ENCODE measurements around the gene CYP4B1.
"Not testable (repeated sequence)": the region's sequence is repeated elsewhere in the genome, so short reads cannot be mapped to it uniquely, and the experiment has no call there.

CYP4B1 gene

GRCh38 chr1:46822248-46822826, 23.5 kb downstream of the CYP4B1 start (continued):
- no peak for TF ChIP-seq RARB (CRISPR knock-in tag; IDR thresholded peaks at IDR 0.05)
- no peak for TF ChIP-seq TCF4 (CRISPR knock-in tag; IDR thresholded peaks at IDR 0.05; ENCODE audit: borderline replicate concordance)
- TF ChIP-seq ZFP3 (CRISPR knock-in tag; IDR thresholded peaks at IDR 0.05), result no peak
- no peak for TF ChIP-seq CSDC2 (CRISPR knock-in tag; IDR thresholded peaks at IDR 0.05)
- no peak for TF ChIP-seq BACH2 (CRISPR knock-in tag; IDR thresholded peaks at IDR 0.05; ENCODE audit: borderline replicate concordance)

GRCh38 chr1:46823151-46823550, 24.3 kb downstream of the CYP4B1 start:
- TF ChIP-seq CSDC2 (CRISPR knock-in tag; IDR thresholded peaks at IDR 0.05) (no peak), ESRRG (CRISPR knock-in tag; IDR thresholded peaks at IDR 0.05) (no peak), ARNTL (CRISPR knock-in tag; IDR thresholded peaks at IDR 0.05; ENCODE audit: borderline replicate concordance, low read depth) (no peak), OSR1 (CRISPR knock-in tag; IDR thresholded peaks at IDR 0.05) (no peak), ZNF70 (CRISPR knock-in tag; IDR thresholded peaks at IDR 0.05) (no peak), TCF4 (CRISPR knock-in tag; IDR thresholded peaks at IDR 0.05; ENCODE audit: borderline replicate concordance) (no peak), CREB5 (CRISPR knock-in tag; IDR thresholded peaks at IDR 0.05; ENCODE audit: low read depth) (no peak), ZNF8 (CRISPR knock-in tag; IDR thresholded peaks at IDR 0.05) (no peak), ZC3H10 (CRISPR knock-in tag; IDR thresholded peaks at IDR 0.05) (no peak), RARB (CRISPR knock-in tag; IDR thresholded peaks at IDR 0.05) (no peak), ZFP3 (CRISPR knock-in tag; IDR thresholded peaks at IDR 0.05) (no peak), PATZ1 (CRISPR knock-in tag; IDR thresholded peaks at IDR 0.05; ENCODE audit: borderline replicate concordance) (no peak), TOX (CRISPR knock-in tag; IDR thresholded peaks at IDR 0.05; ENCODE audit: borderline replicate concordance) (no peak), BACH2 (CRISPR knock-in tag; IDR thresholded peaks at IDR 0.05; ENCODE audit: borderline replicate concordance) (no peak)
- TF ChIP-seq, protein P1, sequence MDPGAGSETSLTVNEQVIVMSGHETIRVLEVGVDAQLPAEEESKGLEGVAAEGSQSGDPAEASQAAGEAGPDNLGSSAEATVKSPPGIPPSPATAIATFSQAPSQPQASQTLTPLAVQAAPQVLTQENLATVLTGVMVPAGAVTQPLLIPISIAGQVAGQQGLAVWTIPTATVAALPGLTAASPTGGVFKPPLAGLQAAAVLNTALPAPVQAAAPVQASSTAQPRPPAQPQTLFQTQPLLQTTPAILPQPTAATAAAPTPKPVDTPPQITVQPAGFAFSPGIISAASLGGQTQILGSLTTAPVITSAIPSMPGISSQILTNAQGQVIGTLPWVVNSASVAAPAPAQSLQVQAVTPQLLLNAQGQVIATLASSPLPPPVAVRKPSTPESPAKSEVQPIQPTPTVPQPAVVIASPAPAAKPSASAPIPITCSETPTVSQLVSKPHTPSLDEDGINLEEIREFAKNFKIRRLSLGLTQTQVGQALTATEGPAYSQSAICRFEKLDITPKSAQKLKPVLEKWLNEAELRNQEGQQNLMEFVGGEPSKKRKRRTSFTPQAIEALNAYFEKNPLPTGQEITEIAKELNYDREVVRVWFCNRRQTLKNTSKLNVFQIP (CRISPR knock-in tag; IDR thresholded peaks at IDR 0.05; ENCODE audit: borderline replicate concordance, low read depth), result no peak
- TF ChIP-seq, protein P2, sequence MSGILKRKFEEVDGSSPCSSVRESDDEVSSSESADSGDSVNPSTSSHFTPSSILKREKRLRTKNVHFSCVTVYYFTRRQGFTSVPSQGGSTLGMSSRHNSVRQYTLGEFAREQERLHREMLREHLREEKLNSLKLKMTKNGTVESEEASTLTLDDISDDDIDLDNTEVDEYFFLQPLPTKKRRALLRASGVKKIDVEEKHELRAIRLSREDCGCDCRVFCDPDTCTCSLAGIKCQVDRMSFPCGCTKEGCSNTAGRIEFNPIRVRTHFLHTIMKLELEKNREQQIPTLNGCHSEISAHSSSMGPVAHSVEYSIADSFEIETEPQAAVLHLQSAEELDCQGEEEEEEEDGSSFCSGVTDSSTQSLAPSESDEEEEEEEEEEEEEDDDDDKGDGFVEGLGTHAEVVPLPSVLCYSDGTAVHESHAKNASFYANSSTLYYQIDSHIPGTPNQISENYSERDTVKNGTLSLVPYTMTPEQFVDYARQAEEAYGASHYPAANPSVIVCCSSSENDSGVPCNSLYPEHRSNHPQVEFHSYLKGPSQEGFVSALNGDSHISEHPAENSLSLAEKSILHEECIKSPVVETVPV (CRISPR knock-in tag; IDR thresholded peaks at IDR 0.05), result no peak
- TF ChIP-seq, protein P3, sequence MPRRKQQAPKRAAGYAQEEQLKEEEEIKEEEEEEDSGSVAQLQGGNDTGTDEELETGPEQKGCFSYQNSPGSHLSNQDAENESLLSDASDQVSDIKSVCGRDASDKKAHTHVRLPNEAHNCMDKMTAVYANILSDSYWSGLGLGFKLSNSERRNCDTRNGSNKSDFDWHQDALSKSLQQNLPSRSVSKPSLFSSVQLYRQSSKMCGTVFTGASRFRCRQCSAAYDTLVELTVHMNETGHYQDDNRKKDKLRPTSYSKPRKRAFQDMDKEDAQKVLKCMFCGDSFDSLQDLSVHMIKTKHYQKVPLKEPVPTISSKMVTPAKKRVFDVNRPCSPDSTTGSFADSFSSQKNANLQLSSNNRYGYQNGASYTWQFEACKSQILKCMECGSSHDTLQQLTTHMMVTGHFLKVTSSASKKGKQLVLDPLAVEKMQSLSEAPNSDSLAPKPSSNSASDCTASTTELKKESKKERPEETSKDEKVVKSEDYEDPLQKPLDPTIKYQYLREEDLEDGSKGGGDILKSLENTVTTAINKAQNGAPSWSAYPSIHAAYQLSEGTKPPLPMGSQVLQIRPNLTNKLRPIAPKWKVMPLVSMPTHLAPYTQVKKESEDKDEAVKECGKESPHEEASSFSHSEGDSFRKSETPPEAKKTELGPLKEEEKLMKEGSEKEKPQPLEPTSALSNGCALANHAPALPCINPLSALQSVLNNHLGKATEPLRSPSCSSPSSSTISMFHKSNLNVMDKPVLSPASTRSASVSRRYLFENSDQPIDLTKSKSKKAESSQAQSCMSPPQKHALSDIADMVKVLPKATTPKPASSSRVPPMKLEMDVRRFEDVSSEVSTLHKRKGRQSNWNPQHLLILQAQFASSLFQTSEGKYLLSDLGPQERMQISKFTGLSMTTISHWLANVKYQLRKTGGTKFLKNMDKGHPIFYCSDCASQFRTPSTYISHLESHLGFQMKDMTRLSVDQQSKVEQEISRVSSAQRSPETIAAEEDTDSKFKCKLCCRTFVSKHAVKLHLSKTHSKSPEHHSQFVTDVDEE (CRISPR knock-in tag; IDR thresholded peaks at IDR 0.05), result no peak
- no peak for ATAC-seq

- ATAC-seq, result not testable (repeated sequence)
Measured at GRCh38 chr1:46826892-46827291, 28.0 kb downstream of the CYP4B1 start.

DNA sequence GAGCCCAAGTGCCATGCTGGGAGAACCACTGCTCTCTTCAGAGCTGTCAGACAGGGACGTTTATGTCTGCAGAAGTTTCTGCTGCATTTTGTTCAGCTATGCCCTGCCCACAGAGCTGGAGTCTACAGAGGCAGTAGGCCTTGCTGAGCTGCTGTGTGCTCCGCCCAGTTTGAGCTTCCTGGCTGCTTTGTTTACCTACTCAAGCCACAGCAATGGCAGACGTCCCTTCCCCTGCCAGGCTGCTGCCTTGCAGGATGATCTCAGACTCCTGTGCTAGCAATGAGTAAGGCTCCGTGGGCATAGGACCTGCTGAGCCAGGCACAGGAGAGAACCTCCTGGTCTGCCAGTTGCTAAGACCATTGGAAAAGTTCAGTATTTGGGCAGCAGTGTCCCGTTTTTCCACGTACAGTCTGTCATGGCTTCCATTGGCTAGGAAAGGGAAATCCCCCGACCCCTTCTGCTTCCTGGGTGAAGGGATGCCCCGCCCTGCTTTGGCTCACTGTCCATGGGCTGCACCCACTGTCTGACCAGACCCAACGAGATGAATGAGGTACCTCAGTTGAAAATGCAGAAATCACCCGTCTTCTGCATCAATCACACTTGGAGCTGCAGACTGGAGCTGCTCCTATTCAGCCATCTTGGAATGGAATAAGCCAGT, 31.9 kb downstream of the CYP4B1 start:
- ATAC-seq, result no peak
- TF ChIP-seq ISL1 (CRISPR knock-in tag; IDR thresholded peaks at IDR 0.05), result no peak
- no peak for TF ChIP-seq RARB (CRISPR knock-in tag; IDR thresholded peaks at IDR 0.05)
- no peak for TF ChIP-seq ZNF70 (CRISPR knock-in tag; IDR thresholded peaks at IDR 0.05)
- no peak for TF ChIP-seq ZFP30 (CRISPR knock-in tag; IDR thresholded peaks at IDR 0.05)
- no peak for TF ChIP-seq ZC3H10 (CRISPR knock-in tag; IDR thresholded peaks at IDR 0.05)
- TF ChIP-seq, protein P2 (CRISPR knock-in tag; IDR thresholded peaks at IDR 0.05), result no peak
- TF ChIP-seq ZNF565 (CRISPR knock-in tag; conservative IDR thresholded peaks at IDR 0.05; ENCODE audit: low read depth), result no peak
- no peak for TF ChIP-seq ZFP3 (CRISPR knock-in tag; IDR thresholded peaks at IDR 0.05)
- no peak for TF ChIP-seq CSDC2 (CRISPR knock-in tag; IDR thresholded peaks at IDR 0.05)
- TF ChIP-seq BACH2 (CRISPR knock-in tag; IDR thresholded peaks at IDR 0.05; ENCODE audit: borderline replicate concordance), result no peak
- no peak for TF ChIP-seq PATZ1 (CRISPR knock-in tag; IDR thresholded peaks at IDR 0.05; ENCODE audit: borderline replicate concordance)
- no peak for TF ChIP-seq ZNF8 (CRISPR knock-in tag; IDR thresholded peaks at IDR 0.05)
- no peak for TF ChIP-seq GLIS3 (CRISPR knock-in tag; IDR thresholded peaks at IDR 0.05)
